Femur (tissue), 1 donor: ENCODE measurements around the gene SOAT2.
"Not testable (repeated sequence)": the region's sequence is repeated elsewhere in the genome, so short reads cannot be mapped to it uniquely, and the experiment has no call there.

Source experiments
- DNase-seq: peaks from one replicate; pipeline ENCODE4 v3.0.0-alpha.2; 2017

The SOAT2 gene

GRCh38 chr12:53086361-53086760 lies 16.9 kb upstream of the SOAT2 start:
- DNase-seq, result no peak

- DNase-seq, result no peak
Measured at GRCh38 chr12:53090105-53090504, 13.2 kb upstream of the SOAT2 start.

- DNase-seq, result no peak
Measured at GRCh38 chr12:53090554-53090953, 12.7 kb upstream of the SOAT2 start.

GRCh38 chr12:53091756-53092155 lies 11.5 kb upstream of the SOAT2 start:
- no peak for DNase-seq

GRCh38 chr12:53093777-53094393 lies 9.4 kb upstream of the SOAT2 start:
- no peak for DNase-seq

- DNase-seq, result no peak
Measured at GRCh38 chr12:53094394-53094787, 8.9 kb upstream of the SOAT2 start.

- not testable (repeated sequence) for DNase-seq
Measured at GRCh38 chr12:53094796-53095595, 8.3 kb upstream of the SOAT2 start.

- not testable (repeated sequence) for DNase-seq
Measured at GRCh38 chr12:53095596-53095895, 7.7 kb upstream of the SOAT2 start.

GRCh38 chr12:53096089-53096741 lies 7.1 kb upstream of the SOAT2 start:
- DNase-seq, result peak; percentile 87

GRCh38 chr12:53096759-53097158 lies 6.5 kb upstream of the SOAT2 start:
- DNase-seq, result peak; percentile 47

- DNase-seq, result no peak
Measured at GRCh38 chr12:53097207-53097563, 6.1 kb upstream of the SOAT2 start.

- DNase-seq, result peak; percentile 81
Measured at GRCh38 chr12:53097564-53098353, 5.5 kb upstream of the SOAT2 start, which contains the start of gene IGFBP6. TSS of gene IGFBP6 (plus strand) at chr12:53097667. CDS start at chr12:53097718, 51 bp downstream.

GRCh38 chr12:53098354-53098981 lies 4.8 kb upstream of the SOAT2 start:
- DNase-seq, result peak; percentile 59

GRCh38 chr12:53099071-53099882 lies 4.0 kb upstream of the SOAT2 start:
- DNase-seq, result peak; percentile 94

GRCh38 chr12:53100466-53101151 lies 2.7 kb upstream of the SOAT2 start:
- DNase-seq, result no peak

- no peak for DNase-seq
Measured at GRCh38 chr12:53101266-53101665, 2.0 kb upstream of the SOAT2 start.

- DNase-seq, result no peak
Measured at GRCh38 chr12:53101931-53102781, 1.1 kb upstream of the SOAT2 start.

- no peak for DNase-seq
Measured at GRCh38 chr12:53103860-53104305, 597 bp downstream of the SOAT2 start.

GRCh38 chr12:53105256-53105655 lies 2.0 kb downstream of the SOAT2 start:
- DNase-seq, result no peak
